Measurements from ENCODE around the gene NT5DC4.

Gene NT5DC4

GRCh38 chr2:112723547-112723940 lies 2.7 kb downstream of the NT5DC4 start:
- no peak for DNase-seq (ENCODE audit: low read depth in 2 of 2)

DNA sequence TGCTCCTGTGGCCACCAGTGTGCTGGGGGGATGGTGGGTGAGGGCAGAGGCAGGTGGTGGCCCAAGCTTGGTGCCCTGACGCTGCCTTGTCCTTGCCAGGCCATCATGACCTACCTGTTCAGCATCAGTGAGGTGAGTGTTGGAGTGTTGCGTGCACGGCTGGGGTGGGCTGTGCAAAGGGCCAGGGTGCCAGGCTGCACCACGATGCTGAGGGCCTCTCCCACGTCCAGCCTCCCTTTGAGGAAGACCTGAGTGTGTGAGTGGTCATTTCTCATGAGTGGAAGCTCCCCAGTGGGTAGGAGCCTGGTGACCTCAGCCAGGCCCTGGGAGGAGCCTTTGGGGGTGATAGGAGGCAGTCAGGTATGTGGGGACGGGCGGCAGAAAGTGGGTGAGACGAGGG lies 3.2 kb downstream of the NT5DC4 start:
- DNase-seq (ENCODE audit: low read depth in 2 of 2) = no peak

- DNase-seq (ENCODE audit: low read depth in 2 of 2) = no peak
Observed at GRCh38 chr2:112724591-112725525, 4.0 kb downstream of the NT5DC4 start.

DNA sequence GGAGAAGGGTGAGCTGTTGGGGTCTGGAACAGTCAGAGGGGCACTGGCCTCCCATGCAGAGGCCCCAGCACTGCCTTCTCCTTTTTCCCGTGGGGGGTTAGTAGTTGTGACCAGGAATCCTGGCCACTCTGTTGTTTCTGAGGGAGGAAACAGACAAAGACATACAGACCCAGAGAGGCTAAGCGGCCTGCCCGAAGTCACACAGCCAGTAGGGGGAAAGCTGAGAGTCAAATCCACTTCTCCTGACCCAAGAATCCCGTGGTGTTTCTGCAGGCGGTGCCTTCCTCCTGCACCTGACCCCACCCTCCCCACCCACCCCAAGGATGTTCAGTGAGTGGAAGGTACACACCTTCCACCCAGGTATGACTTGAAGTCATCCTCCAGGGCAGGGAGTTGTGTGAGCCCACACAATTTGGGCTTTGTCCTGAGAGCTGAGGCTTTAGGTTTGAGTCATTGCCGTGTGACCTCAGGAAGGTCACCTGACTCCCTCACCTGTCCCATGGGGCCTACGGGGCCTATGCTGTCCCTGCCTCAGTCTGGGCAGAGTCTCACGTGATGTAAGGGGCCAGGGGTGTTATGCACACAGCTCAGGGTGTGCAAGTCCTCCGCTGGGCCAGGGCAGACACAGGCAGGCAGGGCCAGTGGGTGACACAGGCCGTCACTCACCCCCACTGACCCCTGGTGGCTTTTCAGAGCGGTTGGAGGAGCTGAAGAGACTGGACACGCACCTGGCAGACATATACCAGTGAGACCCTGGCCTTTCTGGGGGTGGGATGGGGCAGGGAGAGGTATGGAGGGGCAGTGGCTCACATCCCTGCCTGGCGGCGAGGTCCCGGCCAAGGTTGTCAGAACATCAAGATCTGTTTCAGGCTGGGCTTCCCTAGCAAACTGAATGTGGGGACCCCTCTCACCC lies 5.0 kb downstream of the NT5DC4 start:
- no peak for DNase-seq (ENCODE audit: low read depth in 2 of 2)

DNA sequence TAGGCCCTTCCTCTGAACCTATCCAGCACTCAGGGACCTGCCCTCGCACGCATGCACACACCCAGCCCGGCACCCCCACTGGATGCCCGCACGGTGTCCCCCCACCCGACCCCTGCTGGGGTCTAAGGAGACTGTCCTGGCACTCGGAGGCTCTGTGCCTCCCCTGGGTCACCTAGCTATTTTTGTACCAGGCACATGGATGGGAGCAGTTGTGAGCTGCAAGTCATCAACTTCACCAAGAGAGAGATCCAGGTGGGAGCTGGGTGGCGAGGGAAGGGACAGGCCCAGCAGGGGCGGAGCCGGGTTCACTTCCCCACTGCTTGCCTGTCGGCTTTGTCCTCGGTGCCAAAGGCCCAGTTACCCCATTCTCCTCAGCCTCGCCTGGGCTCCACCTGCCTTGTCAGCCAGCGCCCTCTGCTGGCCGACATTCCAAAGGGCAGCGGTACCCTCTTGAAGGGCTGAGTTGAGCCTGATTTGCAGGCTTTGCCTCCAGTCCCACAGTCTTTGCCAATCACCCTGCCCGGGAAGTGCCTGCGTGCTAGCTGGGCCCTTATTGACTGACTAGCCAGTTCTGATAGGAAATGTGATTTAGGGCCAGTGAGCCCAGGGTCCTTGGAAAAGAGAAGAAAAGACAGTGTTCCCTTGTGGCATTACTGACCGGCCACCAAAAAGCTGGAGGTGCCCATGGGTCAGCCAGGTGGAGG lies 5.8 kb downstream of the NT5DC4 start:
- DNase-seq (ENCODE audit: low read depth in 2 of 2) = peak; percentile 69 to 75

GRCh38 chr2:112727276-112728028 lies 6.6 kb downstream of the NT5DC4 start:
- no peak for DNase-seq (ENCODE audit: low read depth in 2 of 2)

- no peak for DNase-seq (ENCODE audit: low read depth in 2 of 2)
Observed at GRCh38 chr2:112728029-112728362, 7.2 kb downstream of the NT5DC4 start.

DNA sequence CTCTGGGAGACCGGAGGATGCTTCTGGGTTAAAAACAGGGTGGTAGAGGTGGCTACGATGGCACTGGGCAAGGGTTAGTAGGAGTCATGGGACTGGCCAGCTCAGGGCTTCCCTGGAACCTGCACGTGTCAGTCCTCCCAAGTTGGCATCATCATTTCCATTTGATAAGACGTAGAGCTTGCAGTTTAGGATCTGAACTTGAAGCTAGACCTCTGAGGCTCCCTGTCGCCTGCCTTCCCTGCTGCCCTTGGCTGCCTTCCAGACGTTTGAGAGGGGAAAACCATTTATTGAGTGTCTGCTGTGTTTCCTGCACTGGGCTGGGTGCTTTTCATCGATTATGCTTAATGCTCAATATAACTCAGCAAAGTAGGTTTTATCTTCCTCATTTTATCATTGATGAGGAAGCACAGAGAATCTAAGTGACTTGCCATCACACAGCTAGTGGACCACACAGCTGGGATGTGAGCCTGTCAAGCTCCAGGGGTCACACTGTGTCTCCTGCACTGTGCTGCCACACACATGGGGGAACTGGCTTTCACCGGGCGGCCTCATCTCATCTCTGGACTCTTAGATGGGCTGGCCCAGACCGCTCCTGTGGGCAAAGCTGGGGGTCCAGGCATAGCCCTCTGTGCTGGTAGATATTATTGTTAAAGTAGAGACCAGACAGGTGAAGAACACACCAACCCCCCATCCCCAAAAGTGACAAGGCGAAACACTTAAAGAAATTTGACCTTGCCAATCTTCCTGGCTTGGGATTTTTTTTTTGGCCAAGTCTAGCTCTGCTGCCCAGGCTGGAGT lies 7.8 kb downstream of the NT5DC4 start:
- no peak for DNase-seq (ENCODE audit: low read depth in 2 of 2)

DNA sequence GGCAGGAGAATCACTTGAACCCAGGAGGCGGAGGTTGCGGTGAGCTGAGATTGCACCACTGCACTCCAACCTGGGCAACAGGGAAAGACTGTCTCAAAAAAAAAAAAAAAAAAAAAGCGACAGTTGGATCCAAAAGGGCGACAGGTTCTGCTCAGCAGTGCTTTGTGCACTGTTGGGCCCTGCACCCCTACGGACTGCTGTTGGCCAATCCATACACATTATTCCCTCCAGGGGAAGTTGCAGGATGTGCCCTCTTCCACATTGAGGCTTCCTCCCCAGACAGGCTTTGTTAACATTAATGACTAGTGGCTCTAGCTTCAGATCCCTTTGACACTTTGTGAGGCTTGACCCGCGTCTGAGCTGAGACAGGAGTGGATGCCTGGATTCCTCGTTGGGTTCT lies 9.4 kb downstream of the NT5DC4 start:
- no peak for DNase-seq (ENCODE audit: low read depth in 2 of 2)

DNA sequence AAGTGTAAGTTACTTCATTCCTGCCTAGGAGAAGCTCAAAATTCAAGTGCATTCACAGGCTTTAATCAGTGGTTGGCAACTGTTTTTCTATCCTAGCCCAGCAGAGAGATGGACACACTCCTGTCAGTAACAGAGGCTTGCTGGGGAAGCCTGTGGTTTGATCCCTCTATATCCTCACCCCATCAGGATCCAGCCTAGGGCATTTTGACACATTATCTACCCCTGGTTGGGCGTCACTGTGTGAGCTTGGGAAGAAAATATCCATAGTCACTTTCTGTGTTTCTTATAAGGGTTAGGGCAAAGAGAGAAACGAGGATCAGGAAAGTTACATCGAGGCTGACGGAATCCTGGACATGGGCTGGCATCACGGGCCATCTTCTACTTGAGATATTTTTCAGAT lies 10.0 kb downstream of the NT5DC4 start:
- DNase-seq (ENCODE audit: low read depth in 2 of 2) = no peak

GRCh38 chr2:112731479-112731878 lies 10.7 kb downstream of the NT5DC4 start:
- no peak for DNase-seq (ENCODE audit: low read depth in 2 of 2)

- no peak for DNase-seq (ENCODE audit: low read depth in 2 of 2)
Observed at GRCh38 chr2:112733456-112733855, 12.6 kb downstream of the NT5DC4 start.

- no peak for DNase-seq (ENCODE audit: low read depth in 2 of 2)
Observed at GRCh38 chr2:112733871-112734270, 13.1 kb downstream of the NT5DC4 start.

GRCh38 chr2:112737542-112738232 lies 16.9 kb downstream of the NT5DC4 start:
- no peak for DNase-seq (ENCODE audit: low read depth in 2 of 2)

- no peak for DNase-seq (ENCODE audit: low read depth in 2 of 2)
Observed at GRCh38 chr2:112740527-112740926, 19.7 kb downstream of the NT5DC4 start.

GRCh38 chr2:112749755-112750559 lies 29.1 kb downstream of the NT5DC4 start:
- DNase-seq (ENCODE audit: low read depth in 2 of 2) = peak; percentile 53 to 70

DNA sequence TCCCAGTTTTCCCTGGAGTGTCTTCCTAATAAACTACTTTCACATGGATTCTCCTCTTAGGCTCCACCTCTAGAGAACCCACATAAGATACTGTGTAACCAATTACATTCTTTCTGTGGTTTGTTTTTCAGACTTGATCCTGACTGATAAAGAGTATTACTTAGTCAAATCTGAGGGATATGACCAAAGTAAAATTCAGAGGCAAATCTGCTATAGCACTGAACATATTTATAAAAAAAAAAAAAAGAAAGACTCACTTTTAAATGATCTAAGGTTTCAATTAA lies 29.7 kb downstream of the NT5DC4 start:
- no peak for DNase-seq (ENCODE audit: low read depth in 2 of 2)

DNA sequence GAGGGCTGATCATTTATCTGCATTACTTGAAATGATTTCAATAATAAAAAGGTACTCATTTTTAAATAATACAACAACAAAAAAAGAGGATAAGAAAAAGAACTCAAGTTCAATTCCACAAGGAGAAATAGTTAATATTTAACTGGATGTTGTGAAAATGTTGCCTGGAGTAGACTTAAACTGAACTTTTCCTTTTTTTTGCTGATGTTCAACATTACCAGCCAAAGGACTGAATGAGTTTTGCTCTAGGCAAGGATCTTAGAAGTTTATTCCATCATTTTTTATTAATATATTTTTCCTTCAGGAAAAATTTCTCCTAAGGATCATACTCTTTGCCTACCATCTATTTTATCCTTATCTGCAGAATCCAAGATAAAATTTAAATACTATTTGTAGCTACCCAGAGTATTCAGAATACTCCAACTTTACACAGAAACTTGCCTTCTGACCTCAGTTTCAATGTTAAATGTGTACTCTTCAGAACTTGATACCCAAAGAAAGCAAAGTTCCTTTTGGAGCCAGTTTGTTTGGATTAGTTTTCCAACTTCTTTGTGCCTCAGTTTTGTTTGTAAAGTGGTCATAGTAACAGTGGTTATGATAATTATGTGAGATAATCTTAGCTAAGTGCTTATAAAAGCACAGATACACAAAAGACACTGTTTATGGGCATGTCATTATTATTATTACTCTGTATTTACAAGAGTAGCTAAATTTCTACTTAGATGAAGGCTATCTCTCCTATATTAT lies 30.8 kb downstream of the NT5DC4 start:
- no peak for DNase-seq (ENCODE audit: low read depth in 2 of 2)

DNA sequence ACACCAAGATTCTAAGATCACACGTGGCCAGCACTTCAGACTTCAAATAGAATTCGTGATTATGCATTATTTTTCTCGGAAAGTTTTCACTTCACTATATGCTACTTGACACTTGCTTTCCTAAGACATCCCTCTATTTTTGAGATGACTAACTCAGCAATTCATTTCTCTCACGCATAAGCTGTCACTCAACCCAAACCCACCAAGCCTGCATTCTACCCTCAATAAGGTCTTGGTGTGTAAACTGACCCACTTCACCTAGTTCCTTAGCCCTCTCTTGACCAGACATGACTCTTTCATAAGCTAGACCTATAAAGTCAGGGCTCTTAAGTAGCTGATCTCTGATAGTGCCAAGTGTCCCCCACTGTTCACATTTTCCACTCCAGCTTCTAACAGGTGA lies 31.8 kb downstream of the NT5DC4 start:
- DNase-seq (ENCODE audit: low read depth in 2 of 2) = no peak
